H1 (cell line): ENCODE measurements around the gene MAN1C1. TPM values are rescaled to one million over a fixed set of nuclear protein-coding genes. Genes with fewer than 3 reads are reported as not detected.
"Not testable (repeated sequence)": the region's sequence is repeated elsewhere in the genome, so short reads cannot be mapped to it uniquely, and the experiment has no call there.

Experiments
- CTCF ChIA-PET: fragments of 300-600 bp; sonication (Branson Sonifier 250); formaldehyde crosslinking; loops from one replicate; lab custom pipeline; 2021; ENCODE audit not compliant: partially characterized antibody; lab: Charles Lee
- POLR2A ChIA-PET: fragments of 300-600 bp; sonication (Branson Sonifier 250); formaldehyde crosslinking; loops from one replicate; lab custom pipeline; 2021; ENCODE audit warnings: inconsistent platforms; ENCODE audit not compliant: partially characterized antibody; lab: Charles Lee
- DNase-seq, 2 experiments: peaks; one replicate each; pipeline versions ENCODE4 v3.0.0 to v3.0.0-alpha.2; 2010 to 2022; ENCODE audit warnings: low spot score in 2 of 2, low read depth in 1 of 2, mixed read lengths in 1 of 2
- FAIRE-seq: peaks from 2 replicates; lab custom pipeline; 2011; peaks lifted over from hg19 to GRCh38; lab: Jason Lieb, UNC
- H2AFZ ChIP-seq: 2 replicates; pipeline ENCODE4 v1.8.1; 2012; ENCODE audit warnings: low read length, inconsistent platforms
- H2AK5ac ChIP-seq: 2 replicates; pipeline ENCODE4 v1.6.1; 2013; ENCODE audit warnings: low read depth, low read length
- H2BK120ac ChIP-seq: replicated peaks from 2 replicates; pipeline ENCODE3; 2013; ENCODE audit warnings: low read depth, low read length, inconsistent platforms
- H2BK12ac ChIP-seq: 2 replicates; pipeline ENCODE4 v1.6.1; 2013; ENCODE audit warnings: low read depth, low read length
- H2BK15ac ChIP-seq: 2 replicates; pipeline ENCODE4 v1.6.1; 2013; ENCODE audit warnings: low read length
- H2BK20ac ChIP-seq: 2 replicates; pipeline ENCODE4 v1.6.1; 2013; ENCODE audit warnings: low read length
- H2BK5ac ChIP-seq: 2 replicates; pipeline ENCODE4 v1.6.1; 2013; ENCODE audit warnings: low read depth, low read length
- H3K14ac ChIP-seq: 2 replicates; pipeline ENCODE4 v1.6.1; 2013; ENCODE audit warnings: inconsistent platforms; ENCODE audit not compliant: insufficient read length
- H3K18ac ChIP-seq: 2 replicates; pipeline ENCODE4 v1.6.1; 2013; ENCODE audit warnings: low read length; ENCODE audit errors: extremely low read depth
- H3K23ac ChIP-seq: 2 replicates; pipeline ENCODE4 v1.6.1; 2013; ENCODE audit warnings: inconsistent platforms; ENCODE audit not compliant: insufficient read length
- H3K23me2 ChIP-seq: 2 replicates; pipeline ENCODE4 v1.6.1; 2013; ENCODE audit warnings: low read depth, low read length
- H3K27ac ChIP-seq: 2 replicates; pipeline ENCODE4 v1.6.1; 2011; ENCODE audit warnings: low read depth, low read length, inconsistent platforms
- H3K27me3 ChIP-seq, 4 experiments: replicated peaks in 1 of 4; 1 replicate in 1 of 4; 2 replicates in 3 of 4; pipeline versions ENCODE4 v1.6.1 to v1.8.1; 2011 to 2013; ENCODE audit warnings: low read length in 3 of 4, mild to moderate bottlenecking in 3 of 4, inconsistent platforms in 2 of 4, mixed read lengths in 2 of 4, moderate library complexity in 1 of 4; ENCODE audit not compliant: control insufficient read depth in 3 of 4, insufficient read depth in 3 of 4; ENCODE audit errors: extremely low read depth in 1 of 4
- H3K36me3 ChIP-seq, 4 experiments: 2 replicates each; pipeline versions ENCODE4 v1.6.1 to v1.8.1; 2011 to 2013; ENCODE audit warnings: mild to moderate bottlenecking in 4 of 4, low read length in 3 of 4, moderate library complexity in 2 of 4, control low read depth in 1 of 4, inconsistent platforms in 1 of 4; ENCODE audit not compliant: insufficient read depth in 4 of 4, control insufficient read depth in 2 of 4
- H3K4ac ChIP-seq: replicated peaks from 2 replicates; pipeline ENCODE3; 2013; ENCODE audit warnings: low read length, low read depth, mixed read lengths, inconsistent platforms; ENCODE audit not compliant: insufficient read length
- H3K4me1 ChIP-seq, 4 experiments: replicated peaks in 1 of 4; 1 replicate in 1 of 4; 2 replicates in 3 of 4; pipeline versions ENCODE4 v1.6.1 to v1.8.1; 2011 to 2013; ENCODE audit warnings: low read length in 3 of 4, inconsistent platforms in 2 of 4, mixed read lengths in 1 of 4; ENCODE audit not compliant: insufficient read depth in 4 of 4, control insufficient read depth in 3 of 4
- H3K4me2 ChIP-seq, 2 experiments: 2 replicates each; pipeline versions ENCODE4 v1.6.1 to v1.8.1; 2011 to 2013; ENCODE audit warnings: low read depth in 2 of 2, low read length in 2 of 2, control low read depth in 1 of 2, inconsistent platforms in 1 of 2, mild to moderate bottlenecking in 1 of 2; ENCODE audit not compliant: insufficient read depth in 1 of 2
- H3K4me3 ChIP-seq, 4 experiments: fragments of 200-600, 300-600 bp in 1 of 4; sonication (generic), shearing (Covaris generic), sonication (Bioruptor Twin) in 1 of 4; 2 replicates each; pipeline versions ENCODE4 v1.5.1 to v1.8.1; 2011 to 2016; ENCODE audit warnings: low read length in 4 of 4, low read depth in 3 of 4, control low read depth in 2 of 4, inconsistent platforms in 2 of 4, mild to moderate bottlenecking in 2 of 4, mixed read lengths in 1 of 4, moderate library complexity in 1 of 4; ENCODE audit not compliant: insufficient read depth in 2 of 4; ENCODE audit errors: extremely low read depth in 1 of 4
- H3K56ac ChIP-seq: replicated peaks from 2 replicates; pipeline ENCODE3; 2013; ENCODE audit warnings: low read depth, mild to moderate bottlenecking, mixed read lengths, low read length, inconsistent platforms; ENCODE audit not compliant: insufficient read length
- H3K79me1 ChIP-seq: 2 replicates; pipeline ENCODE4 v1.6.1; 2013; ENCODE audit warnings: low read depth, low read length, control low read depth
- H3K79me2 ChIP-seq, 2 experiments: 2 replicates each; pipeline versions ENCODE4 v1.6.1 to v1.8.1; 2012 to 2013; ENCODE audit warnings: low read length in 2 of 2, mild to moderate bottlenecking in 2 of 2, inconsistent platforms in 1 of 2; ENCODE audit not compliant: insufficient read depth in 2 of 2, control insufficient read depth in 1 of 2
- H3K9ac ChIP-seq, 4 experiments: replicated peaks in 1 of 4; 1 replicate in 1 of 4; 2 replicates in 3 of 4; pipeline versions ENCODE4 v1.6.1 to v1.8.1; 2011 to 2013; ENCODE audit warnings: low read depth in 3 of 4, low read length in 3 of 4, control low read depth in 2 of 4, mild to moderate bottlenecking in 2 of 4, moderate library complexity in 2 of 4, inconsistent platforms in 1 of 4; ENCODE audit errors: extremely low read depth in 1 of 4
- H3K9me3 ChIP-seq, 2 experiments: 2 replicates each; pipeline versions ENCODE4 v1.6.1 to v1.8.1; 2012 to 2013; ENCODE audit warnings: mild to moderate bottlenecking in 2 of 2, moderate library complexity in 2 of 2, control low read depth in 1 of 2, inconsistent platforms in 1 of 2, low read depth in 1 of 2, low read length in 1 of 2, mixed read lengths in 1 of 2; ENCODE audit not compliant: insufficient read depth in 2 of 2
- H4K20me1 ChIP-seq, 2 experiments: replicated peaks in 1 of 2; 2 replicates each; pipeline versions ENCODE3 to v1.8.1; 2011 to 2013; ENCODE audit warnings: inconsistent platforms in 2 of 2, low read length in 2 of 2, mild to moderate bottlenecking in 1 of 2; ENCODE audit not compliant: insufficient read depth in 2 of 2, control insufficient read depth in 1 of 2
- H4K5ac ChIP-seq: 2 replicates; pipeline ENCODE4 v1.6.1; 2013; ENCODE audit warnings: low read length, low read depth, mixed read lengths, inconsistent platforms; ENCODE audit not compliant: insufficient read length
- H4K8ac ChIP-seq: 2 replicates; pipeline ENCODE4 v1.8.0; 2013; ENCODE audit warnings: mild to moderate bottlenecking, moderate library complexity, low read length, inconsistent platforms; ENCODE audit not compliant: insufficient read depth; ENCODE audit errors: extremely low read depth
- H4K91ac ChIP-seq: replicated peaks from 2 replicates; pipeline ENCODE3; 2013; ENCODE audit warnings: low read length, mixed read lengths, inconsistent platforms; ENCODE audit not compliant: insufficient read length
- WGBS, 2 experiments: shearing (Covaris generic) in 1 of 2; methylation state at CpG; one replicate each; pipeline versions ENCODE4 v1.1.6 to v1.1.7; 2013 to 2015; ENCODE audit warnings: low lambda C conversion rate in 2 of 2, mixed read lengths in 2 of 2, inconsistent platforms in 1 of 2, low coverage in 1 of 2, missing lambda C conversion rate in 1 of 2; ENCODE audit not compliant: insufficient replicate concordance in 2 of 2, insufficient coverage in 1 of 2, insufficient read length in 1 of 2; ENCODE audit errors: extremely low coverage in 1 of 2, missing lambda C conversion rate in 1 of 2; 5-methylcytosine and 5-hydroxymethylcytosine counted together
- polyA plus RNA-seq, 7 experiments: library from polyadenylated mRNA; depleted of rRNA in 3 of 7; stranded (reverse) in 5 of 7; unstranded in 2 of 7; fragments of >200 nt in 5 of 7; fragments of 200-250 nt in 2 of 7; gene quantifications; 1 replicate in 5 of 7; 2 replicates in 1 of 7; 4 replicates in 1 of 7; pipeline versions ENCODE4 v1.2.1 to v1.2.3, GENCODE V29; 2011 to 2013; ENCODE audit warnings: missing spikeins in 2 of 7, mixed read lengths in 2 of 7
- total RNA-seq: library from RNA; stranded (reverse); fragmentation: NEBNext Ultra II Directional; extraction: Animal tissue kit (Norgen Biotek cat#: 25700); gene quantifications from 2 replicates; pipeline ENCODE4 v1.2.1, GENCODE V29; 2021

Gene MAN1C1
- total and polyA plus RNA-seq, 2 of the 8 experiments (the other 6 are each of a cell fraction or from before 2014, with no cell fraction given) = 7.8 to 15.2 TPM

GRCh38 chr1:25699059-25699458 is 82.5 kb downstream of the MAN1C1 start:
- H3K9me3 ChIP-seq, DNase-seq, H3K23me2 ChIP-seq, H2BK120ac ChIP-seq, H3K14ac ChIP-seq, H3K56ac ChIP-seq, H3K4me2 ChIP-seq, H3K18ac ChIP-seq, H3K27ac ChIP-seq, POLR2A ChIA-PET, FAIRE-seq, H3K23ac ChIP-seq, H2BK20ac ChIP-seq, H3K27me3 ChIP-seq, H4K91ac ChIP-seq, H2BK12ac ChIP-seq, H2BK15ac ChIP-seq, H2AFZ ChIP-seq, H4K8ac ChIP-seq, H3K79me1 ChIP-seq, H3K79me2 ChIP-seq, H4K20me1 ChIP-seq, H2AK5ac ChIP-seq, H4K5ac ChIP-seq, H3K4ac ChIP-seq, H3K36me3 ChIP-seq, H2BK5ac ChIP-seq, H3K4me3 ChIP-seq: not testable (repeated sequence)
- 98% methylated on average over 8 of the region's 8 CpGs; no CpG with 5 or more reads in 1 of the 2 experiments for WGBS, 2 experiments
- Histone ChIP-seq H3K4me1 (peaks cover 25 to 35% (median 31%) of the 10 kb centered on the region in 4 experiments), H3K9ac (0 out of 7 replicates have a peak overlapping the region, but pooled peaks of 1 of the 4 experiments have one; percentile 42)
- CTCF ChIA-PET = interaction anchor here (0.6 to 3.8 kb wide), 9 partner anchors 9 to 99 kb away, joined by 3 to 16 read pairs (median 3); no protein-coding TSS in a partner anchor
